HepG2 (cell line): Measurements from ENCODE around the gene NUDT8. TPM values are rescaled to one million over a fixed set of nuclear protein-coding genes. Genes with fewer than 3 reads are reported as not detected.

Experiments used
- ARNTL ChIP-seq: sonication (generic); formaldehyde crosslinking; IDR thresholded peaks from 2 replicates; pipeline ENCODE4 v1.4.0; 2020; ENCODE audit warnings: mild to moderate bottlenecking, missing genetic modification reagents
- CC2D1A ChIP-seq: sonication (generic); formaldehyde crosslinking; IDR thresholded peaks from 2 replicates; pipeline ENCODE4 v1.8.1; 2023; ENCODE audit warnings: mild to moderate bottlenecking, missing genetic modification reagents
- GFI1 ChIP-seq: sonication (generic); formaldehyde crosslinking; IDR thresholded peaks from 2 replicates; pipeline ENCODE4 v1.5.0; 2020; ENCODE audit warnings: missing genetic modification reagents, mild to moderate bottlenecking, borderline replicate concordance
- GLI4 ChIP-seq: sonication (generic); formaldehyde crosslinking; IDR thresholded peaks from 2 replicates; pipeline ENCODE4 v1.5.1; 2020; ENCODE audit warnings: missing genetic modification reagents, mild to moderate bottlenecking, moderate library complexity, borderline replicate concordance
- NPAS2 ChIP-seq: sonication (generic); formaldehyde crosslinking; IDR thresholded peaks from 2 replicates; pipeline ENCODE4 v1.8.0; 2022; ENCODE audit warnings: mild to moderate bottlenecking, missing genetic modification reagents, borderline replicate concordance
- SNAPC2 ChIP-seq: sonication (generic); formaldehyde crosslinking; IDR thresholded peaks from 2 replicates; pipeline ENCODE4 v1.8.1; 2022; ENCODE audit warnings: mild to moderate bottlenecking, missing genetic modification reagents
- TRIM24 ChIP-seq: sonication (generic); formaldehyde crosslinking; IDR thresholded peaks from 2 replicates; pipeline ENCODE4 v1.8.0; 2022; ENCODE audit warnings: mild to moderate bottlenecking, missing genetic modification reagents
- ZKSCAN8 ChIP-seq: IDR thresholded peaks from 2 replicates; pipeline ENCODE4 v1.6.1; 2016; ENCODE audit warnings: borderline replicate concordance, missing genetic modification reagents, missing compliant biosample characterization
- ZNF101 ChIP-seq: sonication (generic); formaldehyde crosslinking; IDR thresholded peaks from 2 replicates; pipeline ENCODE4 v1.4.0; 2020; ENCODE audit warnings: mild to moderate bottlenecking, low read depth, missing genetic modification reagents, borderline replicate concordance
- ZNF33B ChIP-seq: sonication (generic); formaldehyde crosslinking; IDR thresholded peaks from 2 replicates; pipeline ENCODE4 v1.5.1; 2020; ENCODE audit warnings: mild to moderate bottlenecking, missing genetic modification reagents
- ZNF570 ChIP-seq: sonication (generic); formaldehyde crosslinking; IDR thresholded peaks from 2 replicates; pipeline ENCODE4 v1.4.0; 2020; ENCODE audit warnings: mild to moderate bottlenecking, missing genetic modification reagents, borderline replicate concordance
- ZNF839 ChIP-seq: sonication (generic); formaldehyde crosslinking; IDR thresholded peaks from 2 replicates; pipeline ENCODE4 v1.4.0; 2020; ENCODE audit warnings: missing genetic modification reagents, mild to moderate bottlenecking, borderline replicate concordance
- ZSCAN29 ChIP-seq: sonication (generic); formaldehyde crosslinking; conservative IDR thresholded peaks from 2 replicates; pipeline ENCODE4 v1.4.0; 2020; ENCODE audit warnings: mild to moderate bottlenecking, missing genetic modification reagents
- polyA plus RNA-seq, 8 experiments: library from polyadenylated mRNA; depleted of rRNA in 3 of 8; stranded (reverse) in 7 of 8; unstranded in 1 of 8; fragments of >200 nt; fragmentation: Illumina TruSeq in 4 of 8; extraction: Trizol in 4 of 8; gene quantifications; 2 replicates each; pipeline versions ENCODE4 v1.2.1 to v1.2.3, GENCODE V29; 2011 to 2016; ENCODE audit warnings: low read depth in 4 of 8, missing spikeins in 1 of 8, mixed read lengths in 1 of 8; ENCODE audit not compliant: insufficient read depth in 1 of 8
- total RNA-seq, 5 experiments: library from RNA; depleted of rRNA; stranded (reverse); fragments of >200 nt; fragmentation: Illumina TruSeq; extraction: Trizol; gene quantifications; 2 replicates each; pipeline ENCODE4 v1.2.3, GENCODE V29; 2016; ENCODE audit warnings: low read depth in 1 of 5
- TF ChIP-seq, protein P1 (sequence below): sonication (generic); formaldehyde crosslinking; IDR thresholded peaks from 2 replicates; pipeline ENCODE4 v1.4.0; 2020; ENCODE audit warnings: mild to moderate bottlenecking, missing genetic modification reagents
- TF ChIP-seq, protein P2 (sequence below): sonication (generic); formaldehyde crosslinking; IDR thresholded peaks from 2 replicates; pipeline ENCODE4 v1.5.0; 2020; ENCODE audit warnings: mild to moderate bottlenecking, missing genetic modification reagents, borderline replicate concordance

The NUDT8 gene
- total and polyA plus RNA-seq, 2 of the 13 experiments (the other 11 are each of a cell fraction or from before 2014, with no cell fraction given): 6.7 to 25.8 TPM

DNA sequence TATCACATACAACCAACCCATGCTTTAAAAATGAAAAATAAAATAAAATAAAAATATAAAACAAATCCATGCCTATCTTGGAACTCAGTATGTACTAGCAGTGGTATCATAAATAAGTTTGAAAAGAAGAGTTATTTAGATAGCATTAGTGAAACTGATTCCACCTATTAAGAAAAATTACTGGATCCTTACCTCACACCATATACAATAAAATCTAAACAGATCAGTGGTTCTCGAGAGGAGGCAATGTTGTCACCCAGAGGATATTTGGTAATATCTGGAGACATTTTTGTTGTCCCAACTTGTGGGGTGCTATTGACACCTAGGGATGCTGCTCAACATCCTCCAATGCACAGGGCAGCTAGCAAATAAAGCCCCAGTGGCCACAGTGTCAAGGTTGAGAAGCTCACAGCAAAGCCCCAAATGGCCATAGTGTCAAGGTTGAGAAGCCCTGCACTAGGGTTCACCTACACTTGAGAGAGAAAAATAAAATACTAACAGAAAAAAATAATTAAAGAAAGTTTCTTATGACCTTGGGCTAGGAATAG, 32.9 kb downstream of the NUDT8 start (continued):
- TF ChIP-seq GLI4 (CRISPR knock-in tag): no peak
- TF ChIP-seq NPAS2: no peak
- no peak for TF ChIP-seq ARNTL
- TF ChIP-seq ZSCAN29 (CRISPR knock-in tag): no peak
- TF ChIP-seq, protein P1, sequence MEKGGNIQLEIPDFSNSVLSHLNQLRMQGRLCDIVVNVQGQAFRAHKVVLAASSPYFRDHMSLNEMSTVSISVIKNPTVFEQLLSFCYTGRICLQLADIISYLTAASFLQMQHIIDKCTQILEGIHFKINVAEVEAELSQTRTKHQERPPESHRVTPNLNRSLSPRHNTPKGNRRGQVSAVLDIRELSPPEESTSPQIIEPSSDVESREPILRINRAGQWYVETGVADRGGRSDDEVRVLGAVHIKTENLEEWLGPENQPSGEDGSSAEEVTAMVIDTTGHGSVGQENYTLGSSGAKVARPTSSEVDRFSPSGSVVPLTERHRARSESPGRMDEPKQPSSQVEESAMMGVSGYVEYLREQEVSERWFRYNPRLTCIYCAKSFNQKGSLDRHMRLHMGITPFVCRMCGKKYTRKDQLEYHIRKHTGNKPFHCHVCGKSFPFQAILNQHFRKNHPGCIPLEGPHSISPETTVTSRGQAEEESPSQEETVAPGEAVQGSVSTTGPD (CRISPR knock-in tag): no peak
- TF ChIP-seq, protein P2, sequence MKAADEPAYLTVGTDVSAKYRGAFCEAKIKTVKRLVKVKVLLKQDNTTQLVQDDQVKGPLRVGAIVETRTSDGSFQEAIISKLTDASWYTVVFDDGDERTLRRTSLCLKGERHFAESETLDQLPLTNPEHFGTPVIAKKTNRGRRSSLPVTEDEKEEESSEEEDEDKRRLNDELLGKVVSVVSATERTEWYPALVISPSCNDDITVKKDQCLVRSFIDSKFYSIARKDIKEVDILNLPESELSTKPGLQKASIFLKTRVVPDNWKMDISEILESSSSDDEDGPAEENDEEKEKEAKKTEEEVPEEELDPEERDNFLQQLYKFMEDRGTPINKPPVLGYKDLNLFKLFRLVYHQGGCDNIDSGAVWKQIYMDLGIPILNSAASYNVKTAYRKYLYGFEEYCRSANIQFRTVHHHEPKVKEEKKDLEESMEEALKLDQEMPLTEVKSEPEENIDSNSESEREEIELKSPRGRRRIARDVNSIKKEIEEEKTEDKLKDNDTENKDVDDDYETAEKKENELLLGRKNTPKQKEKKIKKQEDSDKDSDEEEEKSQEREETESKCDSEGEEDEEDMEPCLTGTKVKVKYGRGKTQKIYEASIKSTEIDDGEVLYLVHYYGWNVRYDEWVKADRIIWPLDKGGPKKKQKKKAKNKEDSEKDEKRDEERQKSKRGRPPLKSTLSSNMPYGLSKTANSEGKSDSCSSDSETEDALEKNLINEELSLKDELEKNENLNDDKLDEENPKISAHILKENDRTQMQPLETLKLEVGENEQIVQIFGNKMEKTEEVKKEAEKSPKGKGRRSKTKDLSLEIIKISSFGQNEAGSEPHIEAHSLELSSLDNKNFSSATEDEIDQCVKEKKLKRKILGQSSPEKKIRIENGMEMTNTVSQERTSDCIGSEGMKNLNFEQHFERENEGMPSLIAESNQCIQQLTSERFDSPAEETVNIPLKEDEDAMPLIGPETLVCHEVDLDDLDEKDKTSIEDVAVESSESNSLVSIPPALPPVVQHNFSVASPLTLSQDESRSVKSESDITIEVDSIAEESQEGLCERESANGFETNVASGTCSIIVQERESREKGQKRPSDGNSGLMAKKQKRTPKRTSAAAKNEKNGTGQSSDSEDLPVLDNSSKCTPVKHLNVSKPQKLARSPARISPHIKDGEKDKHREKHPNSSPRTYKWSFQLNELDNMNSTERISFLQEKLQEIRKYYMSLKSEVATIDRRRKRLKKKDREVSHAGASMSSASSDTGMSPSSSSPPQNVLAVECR: no peak
- TF ChIP-seq SNAPC2 (CRISPR knock-in tag): no peak
- TF ChIP-seq ZKSCAN8 (CRISPR knock-in tag): no peak
- no peak for TF ChIP-seq ZNF33B (CRISPR knock-in tag)
- TF ChIP-seq ZNF839 (CRISPR knock-in tag): no peak
- TF ChIP-seq CC2D1A (CRISPR knock-in tag): no peak
- no peak for TF ChIP-seq ZNF570 (CRISPR knock-in tag)
- no peak for TF ChIP-seq TRIM24 (CRISPR knock-in tag)
- no peak for TF ChIP-seq GFI1 (CRISPR knock-in tag)
- TF ChIP-seq ZNF101 (CRISPR knock-in tag): no peak
